HEK293 (cell line): ENCODE results near the gene SLC38A5.

ENCODE experiments used
- CTCF ChIA-PET: fragments of 350-600 bp; formaldehyde crosslinking; extraction: SDS; loops from one replicate; lab custom pipeline; 2021; ENCODE audit warnings: antibody characterized with exemption; lab: Yijun Ruan, JAX
- POLR2A ChIA-PET: fragments of 300-600 bp; formaldehyde crosslinking; extraction: SDS; loops from one replicate; lab custom pipeline; 2020; ENCODE audit warnings: antibody characterized with exemption, inconsistent platforms; lab: Yijun Ruan, JAX
- H3K27ac ChIP-seq: fragments of 200-500 bp; sonication (Bioruptor generic); 2 replicates; pipeline ENCODE4 v1.5.1; 2014; ENCODE audit warnings: low read depth, low read length, control low read depth, inconsistent platforms; ENCODE audit errors: extremely low read depth
- H3K36me3 ChIP-seq, 2 experiments: fragments of 200-500 bp in 1 of 2; sonication (Bioruptor generic) in 1 of 2; 1 replicate in 1 of 2; 2 replicates in 1 of 2; pipeline ENCODE4 v1.5.1; 2014 to 2017; ENCODE audit warnings: inconsistent platforms in 2 of 2, low read length in 2 of 2; ENCODE audit not compliant: control insufficient read depth in 2 of 2, insufficient read depth in 1 of 2
- H3K4me1 ChIP-seq: fragments of 200-500 bp; sonication (Bioruptor generic); 2 replicates; pipeline ENCODE4 v1.5.1; 2014; ENCODE audit warnings: mild to moderate bottlenecking, low read length, inconsistent platforms; ENCODE audit not compliant: control insufficient read depth, insufficient read depth
- H3K4me3 ChIP-seq: 2 replicates; pipeline ENCODE4 v1.5.1; 2011; ENCODE audit warnings: low read depth, mild to moderate bottlenecking, control low read depth, low read length, moderate library complexity
- H3K9me3 ChIP-seq: fragments of 200-500 bp; sonication (Bioruptor generic); 2 replicates; pipeline ENCODE4 v1.5.1; 2014; ENCODE audit warnings: low read depth, low read length, inconsistent platforms; ENCODE audit not compliant: control insufficient read depth, insufficient read depth
- MZF1 ChIP-seq: fragments of 450-650 bp; formaldehyde crosslinking; IDR thresholded peaks from 2 replicates; pipeline ENCODE4 v1.5.1; 2017; ENCODE audit warnings: missing biosample characterization, missing genetic modification characterization, borderline replicate concordance
- YY2 ChIP-seq: fragments of 450-650 bp; formaldehyde crosslinking; IDR thresholded peaks from 2 replicates; pipeline ENCODE4 v1.5.1; 2016; ENCODE audit warnings: missing biosample characterization, missing genetic modification characterization
- ZBTB17 ChIP-seq: fragments of 450-650 bp; formaldehyde crosslinking; IDR thresholded peaks from 2 replicates; pipeline ENCODE4 v1.5.1; 2016; ENCODE audit warnings: missing biosample characterization, missing genetic modification characterization
- ZBTB8A ChIP-seq: fragments of 450-650 bp; formaldehyde crosslinking; IDR thresholded peaks from 2 replicates; pipeline ENCODE4 v1.5.1; 2016; ENCODE audit warnings: missing biosample characterization, missing genetic modification characterization
- ZNF121 ChIP-seq: fragments of 450-650 bp; formaldehyde crosslinking; IDR thresholded peaks from 2 replicates; pipeline ENCODE4 v1.5.1; 2016; ENCODE audit warnings: missing biosample characterization, missing genetic modification characterization
- ZNF138 ChIP-seq: fragments of 450-650 bp; formaldehyde crosslinking; IDR thresholded peaks from 2 replicates; pipeline ENCODE4 v1.5.1; 2016; ENCODE audit warnings: missing biosample characterization, missing genetic modification characterization, borderline replicate concordance
- ZNF169 ChIP-seq: fragments of 450-650 bp; formaldehyde crosslinking; IDR thresholded peaks from 2 replicates; pipeline ENCODE4 v1.5.1; 2016; ENCODE audit warnings: missing biosample characterization, missing genetic modification characterization
- ZNF175 ChIP-seq: fragments of 450-650 bp; formaldehyde crosslinking; IDR thresholded peaks from 2 replicates; pipeline ENCODE4 v1.5.1; 2016; ENCODE audit warnings: missing biosample characterization, missing genetic modification characterization
- ZNF239 ChIP-seq: fragments of 450-650 bp; formaldehyde crosslinking; IDR thresholded peaks from 2 replicates; pipeline ENCODE4 v1.5.1; 2016; ENCODE audit warnings: missing biosample characterization, missing genetic modification characterization
- ZNF24 ChIP-seq: fragments of 450-650 bp; formaldehyde crosslinking; IDR thresholded peaks from 2 replicates; pipeline ENCODE4 v1.5.1; 2016; ENCODE audit warnings: missing biosample characterization, missing genetic modification characterization
- ZNF311 ChIP-seq: fragments of 450-650 bp; formaldehyde crosslinking; IDR thresholded peaks from 2 replicates; pipeline ENCODE4 v1.5.1; 2017; ENCODE audit warnings: missing biosample characterization, missing genetic modification characterization, borderline replicate concordance
- ZNF354C ChIP-seq: fragments of 450-650 bp; formaldehyde crosslinking; IDR thresholded peaks from 2 replicates; pipeline ENCODE4 v1.5.1; 2016; ENCODE audit warnings: missing biosample characterization, missing genetic modification characterization, low read depth, borderline replicate concordance
- ZNF426 ChIP-seq: fragments of 450-650 bp; formaldehyde crosslinking; IDR thresholded peaks from 2 replicates; pipeline ENCODE4 v1.5.1; 2017; ENCODE audit warnings: missing biosample characterization, missing genetic modification characterization, mild to moderate bottlenecking, inconsistent platforms, moderate library complexity
- ZNF433 ChIP-seq: fragments of 450-650 bp; formaldehyde crosslinking; IDR thresholded peaks from 2 replicates; pipeline ENCODE4 v1.5.1; 2016; ENCODE audit warnings: missing biosample characterization, missing genetic modification characterization, low read depth
- ZNF530 ChIP-seq: fragments of 450-650 bp; formaldehyde crosslinking; IDR thresholded peaks from 2 replicates; pipeline ENCODE4 v1.5.1; 2016; ENCODE audit warnings: low read depth, missing biosample characterization, missing genetic modification characterization
- ZNF555 ChIP-seq: fragments of 450-650 bp; formaldehyde crosslinking; conservative IDR thresholded peaks from 2 replicates; pipeline ENCODE4 v1.5.1; 2017; ENCODE audit warnings: missing biosample characterization, mild to moderate bottlenecking, missing genetic modification characterization, inconsistent platforms
- ZNF600 ChIP-seq: fragments of 450-650 bp; formaldehyde crosslinking; IDR thresholded peaks from 2 replicates; pipeline ENCODE4 v1.5.1; 2016; ENCODE audit warnings: missing biosample characterization, missing genetic modification characterization
- ZNF626 ChIP-seq: fragments of 450-650 bp; sonication (Bioruptor Pico); formaldehyde crosslinking; IDR thresholded peaks from 2 replicates; pipeline ENCODE4 v1.5.1; 2018; ENCODE audit warnings: missing biosample characterization, missing genetic modification characterization, inconsistent platforms
- ZNF664 ChIP-seq: fragments of 450-650 bp; formaldehyde crosslinking; IDR thresholded peaks from 2 replicates; pipeline ENCODE4 v1.5.1; 2016; ENCODE audit warnings: missing biosample characterization, missing genetic modification characterization
- ZSCAN16 ChIP-seq: fragments of 450-650 bp; formaldehyde crosslinking; IDR thresholded peaks from 2 replicates; pipeline ENCODE4 v1.5.1; 2016; ENCODE audit warnings: missing biosample characterization, missing genetic modification characterization
- ZXDB ChIP-seq: fragments of 450-650 bp; formaldehyde crosslinking; IDR thresholded peaks from 2 replicates; pipeline ENCODE4 v1.5.1; 2016; ENCODE audit warnings: missing biosample characterization, missing genetic modification characterization
- TF ChIP-seq, protein P1 (sequence below): fragments of 450-650 bp; formaldehyde crosslinking; IDR thresholded peaks from 2 replicates; pipeline ENCODE4 v1.5.1; 2016; ENCODE audit warnings: missing biosample characterization, missing genetic modification characterization
- TF ChIP-seq, protein P2 (sequence below): fragments of 450-650 bp; formaldehyde crosslinking; IDR thresholded peaks from 2 replicates; pipeline ENCODE4 v1.5.1; 2017; ENCODE audit warnings: missing biosample characterization, missing genetic modification characterization
- TF ChIP-seq, protein P3 (sequence below): fragments of 450-650 bp; formaldehyde crosslinking; IDR thresholded peaks from 2 replicates; pipeline ENCODE4 v1.5.1; 2016; ENCODE audit warnings: missing biosample characterization, missing genetic modification characterization
- TF ChIP-seq, protein P4 (sequence below): fragments of 450-650 bp; formaldehyde crosslinking; IDR thresholded peaks from 2 replicates; pipeline ENCODE4 v1.5.1; 2017; ENCODE audit warnings: missing biosample characterization, missing genetic modification characterization

SLC38A5 gene

DNA sequence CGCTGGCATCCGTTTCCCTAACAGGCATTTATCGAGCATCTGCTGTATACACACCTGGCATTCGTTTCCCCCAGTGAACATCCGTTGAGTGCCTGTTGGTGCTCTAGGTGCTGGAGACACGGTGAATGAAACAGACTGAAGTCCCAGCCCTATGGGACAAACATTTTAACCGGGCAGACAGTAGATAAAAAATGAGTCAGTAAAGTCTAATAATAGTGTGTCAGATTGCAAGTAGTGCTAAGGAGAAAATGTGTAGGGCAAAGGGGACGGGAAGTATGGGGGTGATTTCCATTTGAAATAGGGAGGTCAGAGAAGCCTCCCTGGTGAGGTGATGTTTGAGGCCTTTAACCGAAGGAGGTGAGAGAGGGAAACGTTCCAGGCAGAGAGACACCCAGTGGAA, 46.2 kb upstream of the SLC38A5 start (continued):
- no peak for TF ChIP-seq ZNF530
- TF ChIP-seq, protein P1, sequence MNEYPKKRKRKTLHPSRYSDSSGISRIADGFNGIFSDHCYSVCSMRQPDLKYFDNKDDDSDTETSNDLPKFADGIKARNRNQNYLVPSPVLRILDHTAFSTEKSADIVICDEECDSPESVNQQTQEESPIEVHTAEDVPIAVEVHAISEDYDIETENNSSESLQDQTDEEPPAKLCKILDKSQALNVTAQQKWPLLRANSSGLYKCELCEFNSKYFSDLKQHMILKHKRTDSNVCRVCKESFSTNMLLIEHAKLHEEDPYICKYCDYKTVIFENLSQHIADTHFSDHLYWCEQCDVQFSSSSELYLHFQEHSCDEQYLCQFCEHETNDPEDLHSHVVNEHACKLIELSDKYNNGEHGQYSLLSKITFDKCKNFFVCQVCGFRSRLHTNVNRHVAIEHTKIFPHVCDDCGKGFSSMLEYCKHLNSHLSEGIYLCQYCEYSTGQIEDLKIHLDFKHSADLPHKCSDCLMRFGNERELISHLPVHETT (tag by site-specific recombination): no peak
- TF ChIP-seq ZNF239 (tag by site-specific recombination): no peak
- TF ChIP-seq ZNF138 (tag by site-specific recombination): no peak
- no peak for TF ChIP-seq ZNF555 (tag by site-specific recombination)
- TF ChIP-seq ZNF354C (tag by site-specific recombination): no peak
- TF ChIP-seq ZNF121: no peak

DNA sequence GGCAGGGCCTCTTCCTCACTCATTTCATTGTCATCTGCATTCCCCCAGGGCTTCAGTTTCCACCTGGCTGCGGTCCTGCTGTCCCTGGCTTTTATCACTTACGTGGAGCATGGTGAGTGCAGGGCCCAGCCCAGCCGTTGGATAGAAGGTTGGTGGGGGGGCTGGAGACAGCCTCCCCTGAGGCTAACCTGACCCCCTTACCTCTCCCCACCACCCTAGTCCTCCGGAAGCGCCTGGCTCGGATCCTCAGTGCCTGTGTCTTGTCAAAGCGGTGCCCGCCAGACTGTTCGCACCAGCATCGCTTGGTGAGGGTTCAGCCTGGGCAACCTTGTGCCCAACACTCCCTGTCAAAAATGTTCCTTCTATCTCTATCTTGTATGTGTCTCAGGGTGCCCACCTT, 45.8 kb upstream of the SLC38A5 start:
- no peak for TF ChIP-seq ZNF175
- TF ChIP-seq, protein P2, sequence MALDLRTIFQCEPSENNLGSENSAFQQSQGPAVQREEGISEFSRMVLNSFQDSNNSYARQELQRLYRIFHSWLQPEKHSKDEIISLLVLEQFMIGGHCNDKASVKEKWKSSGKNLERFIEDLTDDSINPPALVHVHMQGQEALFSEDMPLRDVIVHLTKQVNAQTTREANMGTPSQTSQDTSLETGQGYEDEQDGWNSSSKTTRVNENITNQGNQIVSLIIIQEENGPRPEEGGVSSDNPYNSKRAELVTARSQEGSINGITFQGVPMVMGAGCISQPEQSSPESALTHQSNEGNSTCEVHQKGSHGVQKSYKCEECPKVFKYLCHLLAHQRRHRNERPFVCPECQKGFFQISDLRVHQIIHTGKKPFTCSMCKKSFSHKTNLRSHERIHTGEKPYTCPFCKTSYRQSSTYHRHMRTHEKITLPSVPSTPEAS (tag by site-specific recombination): no peak
- no peak for TF ChIP-seq ZNF169 (tag by site-specific recombination)
- no peak for TF ChIP-seq MZF1 (tag by site-specific recombination)
- no peak for TF ChIP-seq ZNF239 (tag by site-specific recombination)
- no peak for TF ChIP-seq ZNF24
- TF ChIP-seq ZNF600 (tag by site-specific recombination): no peak
- no peak for TF ChIP-seq YY2 (tag by site-specific recombination)
- no peak for TF ChIP-seq ZBTB17 (tag by site-specific recombination)
- TF ChIP-seq, protein P3, sequence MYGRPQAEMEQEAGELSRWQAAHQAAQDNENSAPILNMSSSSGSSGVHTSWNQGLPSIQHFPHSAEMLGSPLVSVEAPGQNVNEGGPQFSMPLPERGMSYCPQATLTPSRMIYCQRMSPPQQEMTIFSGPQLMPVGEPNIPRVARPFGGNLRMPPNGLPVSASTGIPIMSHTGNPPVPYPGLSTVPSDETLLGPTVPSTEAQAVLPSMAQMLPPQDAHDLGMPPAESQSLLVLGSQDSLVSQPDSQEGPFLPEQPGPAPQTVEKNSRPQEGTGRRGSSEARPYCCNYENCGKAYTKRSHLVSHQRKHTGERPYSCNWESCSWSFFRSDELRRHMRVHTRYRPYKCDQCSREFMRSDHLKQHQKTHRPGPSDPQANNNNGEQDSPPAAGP (tag by site-specific recombination): no peak
- TF ChIP-seq ZNF426 (tag by site-specific recombination): no peak
- TF ChIP-seq, protein P4, sequence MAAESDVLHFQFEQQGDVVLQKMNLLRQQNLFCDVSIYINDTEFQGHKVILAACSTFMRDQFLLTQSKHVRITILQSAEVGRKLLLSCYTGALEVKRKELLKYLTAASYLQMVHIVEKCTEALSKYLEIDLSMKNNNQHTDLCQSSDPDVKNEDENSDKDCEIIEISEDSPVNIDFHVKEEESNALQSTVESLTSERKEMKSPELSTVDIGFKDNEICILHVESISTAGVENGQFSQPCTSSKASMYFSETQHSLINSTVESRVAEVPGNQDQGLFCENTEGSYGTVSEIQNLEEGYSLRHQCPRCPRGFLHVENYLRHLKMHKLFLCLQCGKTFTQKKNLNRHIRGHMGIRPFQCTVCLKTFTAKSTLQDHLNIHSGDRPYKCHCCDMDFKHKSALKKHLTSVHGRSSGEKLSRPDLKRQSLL (tag by site-specific recombination): no peak
- TF ChIP-seq ZNF311 (tag by site-specific recombination): no peak
- no peak for TF ChIP-seq ZNF664 (tag by site-specific recombination)
- TF ChIP-seq ZNF626 (tag by site-specific recombination): no peak
- no peak for TF ChIP-seq ZXDB (tag by site-specific recombination)
- no peak for TF ChIP-seq ZNF433 (tag by site-specific recombination)
- TF ChIP-seq ZBTB8A: no peak
- no peak for TF ChIP-seq ZSCAN16
- ChIA-PET CTCF (no interaction called here), POLR2A (no interaction called here)
- Histone ChIP-seq H3K4me3 (no peak overlapping the region), H3K36me3 (peaks cover 0 to 34% of the 10 kb centered on the region in 2 experiments; a peak in 2 of 3 replicates), H3K27ac (no peak overlapping the region), H3K9me3 (no peaks in the 10 kb centered on the region), H3K4me1 (no peaks in the 10 kb centered on the region)
